Stimulated activated CD8-positive, alpha-beta memory T cell treated with anti-CD3 and anti-CD28 coated beads, Interleukin-4, amount 100 ng/mL, for 4 hours (primary cell): ENCODE results near the gene DHX9.

Experiments used
- DNase-seq, 2 donors: peaks; one replicate each; pipeline ENCODE4 v3.0.0-alpha.2; 2020; ENCODE audit warnings: low read depth in 2 of 2, low spot score in 1 of 2

The DHX9 gene

GRCh38 chr1:182835806-182836205 is 3.3 kb upstream of the DHX9 start:
- no peak for DNase-seq

GRCh38 chr1:182841368-182841988 is 2.3 kb downstream of the DHX9 start:
- DNase-seq = no peak

DNA sequence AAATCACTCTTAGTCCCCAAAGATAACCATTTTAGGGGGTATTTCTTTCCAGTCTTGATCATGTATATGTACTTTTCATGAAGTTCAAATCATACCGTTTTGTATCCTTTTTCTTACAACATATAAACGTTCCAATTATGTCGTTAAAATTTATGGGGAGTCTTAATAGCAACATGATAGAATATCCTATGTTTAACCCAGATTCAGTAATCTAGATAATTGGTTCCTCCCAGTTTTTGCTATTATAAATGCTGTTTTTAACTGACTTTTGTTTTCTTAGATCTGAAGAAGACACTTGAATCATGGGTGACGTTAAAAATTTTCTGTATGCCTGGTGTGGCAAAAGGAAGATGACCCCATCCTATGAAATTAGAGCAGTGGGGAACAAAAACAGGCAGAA is 3.1 kb downstream of the DHX9 start:
- DNase-seq = no peak

DNA sequence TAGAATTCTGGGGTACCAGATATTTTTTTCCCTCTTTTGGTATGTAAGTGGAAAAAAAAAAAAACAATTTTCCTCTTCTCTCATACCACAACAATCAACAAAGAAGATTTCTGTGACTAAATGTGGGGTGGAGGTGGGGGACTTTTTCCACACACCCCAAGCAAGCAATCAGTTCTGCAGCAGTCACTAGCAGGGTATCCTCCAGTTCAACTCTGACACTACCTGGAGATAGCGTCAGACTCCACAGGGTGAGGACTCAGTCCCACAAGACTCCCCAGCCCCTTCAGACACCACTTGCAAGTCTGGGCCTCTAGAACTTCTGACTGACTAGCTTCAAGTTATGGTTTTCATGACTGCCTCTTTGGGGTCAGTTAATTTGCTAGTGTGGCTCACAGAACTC is 6.2 kb downstream of the DHX9 start:
- no peak for DNase-seq

DNA sequence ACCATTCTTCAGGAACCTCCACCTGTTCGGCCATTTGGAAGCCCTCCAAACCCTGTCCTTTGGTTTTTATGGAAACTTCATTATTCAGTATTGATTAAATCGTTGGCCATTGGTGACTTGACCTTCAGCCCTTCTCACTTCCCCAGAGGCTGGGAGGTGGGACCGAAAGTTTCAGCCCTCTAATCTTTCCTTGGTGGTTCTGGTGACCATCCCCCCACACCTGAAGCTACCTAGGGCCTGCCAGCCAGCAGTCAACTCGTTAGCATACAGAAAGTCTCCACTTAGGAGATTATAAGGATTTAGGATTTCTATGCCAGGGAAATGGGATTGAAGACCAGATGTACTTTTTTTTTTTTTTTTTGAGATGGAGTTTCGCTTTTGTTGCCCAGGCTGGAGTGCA is 6.7 kb downstream of the DHX9 start:
- no peak for DNase-seq

DNA sequence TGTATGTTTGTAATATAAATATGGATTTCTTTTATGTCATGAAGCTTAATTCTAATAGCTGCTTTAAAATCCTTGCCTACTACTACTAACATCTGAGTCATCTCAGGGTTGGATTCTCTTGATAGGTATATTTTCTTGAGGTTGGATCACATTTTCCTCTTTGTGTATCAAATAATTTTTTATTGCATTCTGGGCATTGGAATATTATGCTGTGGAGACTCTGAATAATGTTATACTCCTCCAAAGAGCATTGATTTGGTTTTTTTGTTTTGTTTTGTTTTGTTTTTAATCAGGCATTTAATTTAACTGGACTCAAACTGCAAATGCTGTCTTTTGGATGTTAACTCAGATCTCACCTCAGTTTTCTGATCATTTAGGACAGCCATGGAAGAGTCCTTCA is 8.0 kb downstream of the DHX9 start:
- DNase-seq = no peak

DNA sequence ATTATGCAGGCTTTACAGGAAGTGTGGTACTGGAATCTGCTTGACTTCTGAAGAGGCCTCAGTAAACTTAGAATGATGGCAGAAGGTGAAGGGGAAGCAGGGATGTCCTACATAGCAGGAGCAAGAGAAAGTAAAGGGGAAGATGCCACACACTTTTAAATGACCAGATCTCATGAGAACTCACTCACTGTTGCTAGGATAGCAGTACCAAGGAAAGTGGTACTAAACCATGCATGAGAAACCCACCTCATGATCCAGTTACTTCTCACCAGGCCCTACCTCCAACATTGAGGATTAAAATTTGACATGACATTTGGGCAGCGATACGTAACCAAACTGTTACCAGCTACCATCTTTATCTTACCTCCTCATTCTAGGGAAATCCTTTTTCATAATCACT is 9.6 kb downstream of the DHX9 start:
- no peak for DNase-seq

DNA sequence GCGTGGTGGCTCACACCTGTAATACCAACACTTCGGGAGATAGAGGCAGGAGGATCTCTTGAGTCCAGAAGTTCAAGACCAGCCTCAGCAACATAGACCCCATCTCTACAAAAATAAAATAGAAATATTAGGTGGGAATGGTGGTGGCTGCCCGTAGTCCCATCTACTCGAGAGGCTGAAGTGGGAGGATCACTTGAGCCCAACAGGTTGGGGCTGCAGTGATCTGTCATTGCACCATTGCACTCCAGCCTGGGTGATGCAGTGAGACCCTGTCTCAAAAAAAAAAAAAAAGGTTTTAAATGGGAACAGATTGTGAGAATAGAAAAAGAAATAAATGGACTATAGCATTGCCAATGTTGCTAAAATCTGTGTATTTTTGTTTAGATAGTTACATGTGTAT is 11.2 kb downstream of the DHX9 start:
- no peak for DNase-seq

GRCh38 chr1:182851825-182852224 is 12.7 kb downstream of the DHX9 start:
- DNase-seq = no peak

GRCh38 chr1:182855911-182856310 is 16.8 kb downstream of the DHX9 start:
- DNase-seq = no peak

DNA sequence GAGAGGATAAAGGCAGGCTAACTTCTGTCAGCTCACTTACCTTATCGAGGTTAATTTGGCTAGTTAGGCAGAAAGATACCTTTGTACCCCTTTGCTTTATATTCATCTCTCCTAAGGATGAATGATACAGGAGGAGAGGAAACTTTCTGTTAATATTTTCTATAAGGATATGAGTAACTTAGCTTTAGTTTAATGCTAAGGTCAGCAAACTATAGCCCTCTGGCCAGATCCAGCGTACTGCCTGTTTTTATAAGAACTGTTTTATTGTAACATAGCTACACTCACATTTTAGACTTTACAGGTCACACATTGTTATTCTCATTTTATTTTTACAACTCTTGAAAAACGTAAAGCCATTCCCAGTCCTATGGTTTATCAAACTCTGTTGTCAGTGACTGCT is 18.1 kb downstream of the DHX9 start:
- no peak for DNase-seq

- no peak for DNase-seq
Observed at GRCh38 chr1:182860658-182861057, 21.5 kb downstream of the DHX9 start.

DNA sequence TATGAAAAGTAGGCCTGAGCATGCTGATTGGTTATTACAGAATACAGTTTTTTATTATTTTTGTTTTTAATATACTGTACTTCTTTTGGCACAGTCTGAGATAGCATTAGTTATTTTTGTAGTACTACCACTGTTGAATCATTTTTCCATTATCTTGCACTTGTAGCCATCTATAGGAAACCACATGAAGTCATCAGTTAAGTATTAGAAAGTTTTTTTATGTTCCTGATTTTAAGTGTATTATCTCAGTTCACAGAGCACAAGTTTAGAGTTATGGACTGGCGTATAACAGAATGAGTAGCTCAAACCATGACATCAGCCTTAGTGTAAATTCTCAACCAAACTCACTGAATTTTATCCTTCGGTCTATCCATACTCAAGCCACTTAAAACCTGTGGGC is 22.8 kb downstream of the DHX9 start:
- no peak for DNase-seq

DNA sequence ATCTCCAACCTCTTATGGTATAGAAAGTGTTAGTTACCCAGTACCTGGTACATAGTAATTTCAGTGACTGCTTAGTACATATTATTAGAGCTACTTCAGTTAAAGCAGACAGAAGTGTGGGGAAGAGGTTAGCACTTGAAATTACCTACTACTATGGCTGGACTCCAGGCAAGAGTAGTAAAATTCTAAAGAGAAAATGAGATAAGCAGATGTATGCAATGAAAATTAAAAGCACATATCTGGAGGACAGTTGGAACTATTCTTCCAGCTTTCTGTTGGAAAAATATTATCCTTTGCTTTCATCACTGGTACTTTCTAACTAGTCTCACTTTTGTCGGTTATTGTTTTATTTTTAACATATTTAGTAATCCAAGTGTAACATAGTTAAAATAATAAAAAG is 23.7 kb downstream of the DHX9 start:
- no peak for DNase-seq

DNA sequence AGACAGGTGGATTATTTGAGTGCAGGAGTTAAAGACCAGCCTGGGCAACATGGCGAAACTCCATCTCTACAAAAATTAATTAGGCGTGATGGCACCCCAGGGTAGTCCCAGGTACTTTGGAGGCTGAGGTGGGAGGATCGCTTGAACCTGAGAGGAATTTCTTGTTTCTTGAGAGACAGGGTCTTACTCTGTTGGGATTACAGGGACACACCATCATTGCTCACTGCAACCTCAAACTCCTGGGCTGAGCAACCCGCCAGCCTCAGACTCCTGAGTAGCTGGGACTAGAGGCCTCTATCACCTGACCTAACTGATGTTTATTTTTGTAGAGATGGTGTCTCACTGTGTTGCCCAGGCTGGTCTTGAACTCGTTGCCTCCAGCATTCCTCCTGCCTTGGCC is 24.8 kb downstream of the DHX9 start:
- no peak for DNase-seq

DNA sequence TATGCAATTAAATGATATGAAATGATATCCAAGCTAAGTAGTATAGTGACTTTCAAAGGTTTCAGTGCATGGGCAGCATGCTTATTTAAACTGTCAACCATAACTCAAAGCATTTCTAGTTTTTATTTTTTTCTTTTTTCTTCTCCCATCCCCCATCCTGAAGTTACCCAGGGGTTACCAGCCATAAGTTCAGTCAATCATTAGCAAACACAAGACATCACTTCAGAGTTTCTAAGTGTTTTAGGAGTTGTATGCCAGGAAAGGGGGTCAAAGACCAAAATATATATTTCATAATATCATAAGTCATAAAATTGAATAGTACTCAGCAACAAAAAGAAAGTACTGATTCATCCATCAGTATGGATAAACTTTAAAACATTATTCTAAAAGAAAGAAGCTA is 28.7 kb downstream of the DHX9 start:
- DNase-seq = no peak

- no peak for DNase-seq
Observed at GRCh38 chr1:182869241-182869666, 30.1 kb downstream of the DHX9 start.

DNA sequence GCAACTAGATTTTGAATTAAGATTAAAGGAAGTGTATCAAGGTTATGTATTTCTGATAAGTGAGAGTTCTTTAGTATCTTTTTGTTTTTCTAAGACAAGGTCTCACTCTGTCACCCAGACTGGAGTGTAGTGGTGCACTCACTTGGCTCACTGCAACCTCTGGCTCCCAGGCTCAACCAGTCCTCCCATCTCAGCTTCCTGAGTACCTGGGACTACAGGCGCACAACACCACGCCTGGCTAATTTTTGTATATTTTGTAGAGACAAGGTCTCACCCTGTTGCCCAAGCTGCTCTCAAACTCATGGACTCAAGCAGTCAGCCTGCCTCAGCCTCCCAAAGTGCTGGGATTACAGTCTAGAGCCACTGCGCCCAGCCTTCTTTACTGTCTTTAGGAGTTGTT is 33.7 kb downstream of the DHX9 start:
- no peak for DNase-seq

DNA sequence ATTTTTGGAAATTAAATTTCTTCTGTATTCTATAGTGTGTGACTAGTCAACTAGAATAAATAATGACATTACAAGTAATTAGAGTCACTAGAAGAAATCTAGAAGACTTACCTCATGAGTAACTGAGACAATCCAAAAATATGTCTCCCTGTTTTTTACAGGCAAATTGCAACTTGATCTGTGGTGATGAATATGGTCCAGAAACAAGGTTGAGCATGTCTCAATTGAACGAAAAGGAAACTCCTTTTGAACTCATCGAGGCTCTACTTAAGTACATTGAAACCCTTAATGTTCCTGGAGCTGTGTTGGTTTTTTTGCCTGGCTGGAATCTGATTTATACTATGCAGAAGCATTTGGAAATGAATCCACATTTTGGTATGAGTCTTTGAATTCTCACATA is 36.7 kb downstream of the DHX9 start:
- DNase-seq = no peak

- DNase-seq = no peak
Observed at GRCh38 chr1:182877331-182877730, 38.2 kb downstream of the DHX9 start.

DNA sequence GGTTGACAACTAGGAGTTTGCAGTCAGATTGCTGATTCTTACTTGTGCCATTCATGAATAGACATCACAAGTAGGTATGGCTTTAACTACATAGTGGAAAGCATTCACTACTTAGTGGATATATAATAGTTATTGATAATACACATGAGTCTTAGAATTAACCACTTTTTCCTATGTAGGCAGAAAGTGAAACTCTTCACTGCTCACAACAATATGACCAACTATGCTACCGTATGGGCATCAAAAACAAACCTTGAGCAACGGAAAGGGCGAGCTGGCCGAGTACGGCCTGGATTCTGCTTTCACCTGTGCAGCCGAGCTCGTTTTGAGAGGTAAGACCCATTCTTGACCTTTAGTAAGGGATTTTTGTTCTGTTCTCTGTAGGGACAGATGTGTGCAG is 38.7 kb downstream of the DHX9 start:
- no peak for DNase-seq

DNA sequence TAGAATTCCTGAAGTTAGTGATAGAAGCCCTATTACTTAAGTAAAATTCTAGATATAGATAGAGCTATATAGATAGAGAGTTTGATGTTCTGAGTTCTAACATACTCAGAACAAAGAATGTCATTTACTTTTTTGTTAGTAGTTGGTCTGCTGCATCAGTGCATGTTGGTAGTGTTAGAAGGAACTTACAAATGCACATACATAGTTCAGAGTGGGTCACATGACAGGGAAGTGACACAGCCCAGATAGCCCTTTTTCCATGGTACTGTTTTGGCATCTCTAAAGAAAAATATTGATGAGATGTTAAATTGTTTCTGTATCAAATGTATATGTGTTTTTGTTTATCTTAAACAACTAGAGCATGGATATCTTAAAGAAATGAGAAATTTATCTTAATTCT is 45.7 kb downstream of the DHX9 start:
- no peak for DNase-seq

DNA sequence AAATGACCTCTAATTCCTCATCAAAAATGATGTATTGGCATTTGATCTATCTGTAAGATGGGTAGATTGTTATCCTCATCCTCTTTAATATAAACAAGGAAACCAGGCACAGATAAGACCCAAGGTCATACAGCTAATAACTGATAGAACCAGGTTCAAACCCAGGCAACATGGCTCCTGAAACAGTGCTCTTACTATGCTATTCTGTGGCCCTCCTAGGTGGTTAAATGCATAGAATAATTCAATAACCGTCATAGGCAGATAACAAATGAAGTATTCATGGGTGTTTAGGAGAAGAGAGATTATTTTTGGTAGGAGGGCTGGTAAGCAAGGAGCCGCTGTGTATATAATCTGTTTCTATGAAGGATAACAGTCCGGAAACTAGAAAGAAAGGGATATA is 46.4 kb downstream of the DHX9 start:
- no peak for DNase-seq

DNA sequence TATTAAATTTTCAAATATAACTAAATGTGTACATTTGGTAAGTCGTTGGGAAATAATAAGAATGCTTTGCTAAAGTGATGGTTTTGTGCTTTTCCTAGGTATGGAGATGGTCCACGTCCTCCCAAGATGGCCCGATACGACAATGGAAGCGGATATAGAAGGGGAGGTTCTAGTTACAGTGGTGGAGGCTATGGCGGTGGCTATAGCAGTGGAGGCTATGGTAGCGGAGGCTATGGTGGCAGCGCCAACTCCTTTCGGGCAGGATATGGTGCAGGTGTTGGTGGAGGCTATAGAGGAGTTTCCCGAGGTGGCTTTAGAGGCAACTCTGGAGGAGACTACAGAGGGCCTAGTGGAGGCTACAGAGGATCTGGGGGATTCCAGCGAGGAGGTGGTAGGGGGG is 47.8 kb downstream of the DHX9 start:
- DNase-seq = no peak
